ENCODE measurements around the gene IL3.

Gene IL3

GRCh38 chr5:132095424-132095972 is 35.0 kb downstream of the IL3 start:
- H3K4me3 ChIP-seq (ENCODE audit: low read depth, low read length), result no peak overlapping the region
- no peak for DNase-seq (ENCODE audit: low read depth, low spot score)
- in situ Hi-C loops (cut with HindIII; ENCODE audit: low sequenced_read_pairs), result no loop called here
- TF ChIP-seq, protein P1, sequence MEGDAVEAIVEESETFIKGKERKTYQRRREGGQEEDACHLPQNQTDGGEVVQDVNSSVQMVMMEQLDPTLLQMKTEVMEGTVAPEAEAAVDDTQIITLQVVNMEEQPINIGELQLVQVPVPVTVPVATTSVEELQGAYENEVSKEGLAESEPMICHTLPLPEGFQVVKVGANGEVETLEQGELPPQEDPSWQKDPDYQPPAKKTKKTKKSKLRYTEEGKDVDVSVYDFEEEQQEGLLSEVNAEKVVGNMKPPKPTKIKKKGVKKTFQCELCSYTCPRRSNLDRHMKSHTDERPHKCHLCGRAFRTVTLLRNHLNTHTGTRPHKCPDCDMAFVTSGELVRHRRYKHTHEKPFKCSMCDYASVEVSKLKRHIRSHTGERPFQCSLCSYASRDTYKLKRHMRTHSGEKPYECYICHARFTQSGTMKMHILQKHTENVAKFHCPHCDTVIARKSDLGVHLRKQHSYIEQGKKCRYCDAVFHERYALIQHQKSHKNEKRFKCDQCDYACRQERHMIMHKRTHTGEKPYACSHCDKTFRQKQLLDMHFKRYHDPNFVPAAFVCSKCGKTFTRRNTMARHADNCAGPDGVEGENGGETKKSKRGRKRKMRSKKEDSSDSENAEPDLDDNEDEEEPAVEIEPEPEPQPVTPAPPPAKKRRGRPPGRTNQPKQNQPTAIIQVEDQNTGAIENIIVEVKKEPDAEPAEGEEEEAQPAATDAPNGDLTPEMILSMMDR (IDR thresholded peaks at IDR 0.05; ENCODE audit: low read depth, low read length), result no peak

DNA sequence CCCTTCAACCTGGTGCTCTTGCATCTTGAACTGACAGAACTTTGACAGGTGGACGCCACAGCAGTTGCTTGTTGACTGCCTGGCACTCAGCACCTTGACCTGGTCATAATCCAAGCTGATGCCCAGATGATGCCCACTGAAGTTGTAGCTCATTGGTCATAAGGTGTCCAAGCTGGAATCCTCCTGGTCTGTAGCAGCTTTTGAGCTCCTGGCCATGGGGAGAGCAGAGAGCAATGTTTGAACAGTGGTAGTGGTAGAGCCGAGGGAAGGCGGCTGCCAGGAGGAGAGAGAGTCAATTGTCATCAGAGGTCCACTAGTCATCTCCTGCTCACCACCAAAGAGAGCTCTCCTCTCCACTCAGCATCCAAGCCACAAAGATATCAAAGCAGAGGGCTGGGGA is 36.4 kb downstream of the IL3 start:
- DNase-seq (ENCODE audit: low read depth, low spot score), result no peak
- H3K4me3 ChIP-seq (ENCODE audit: low read depth, low read length), result no peak overlapping the region
- TF ChIP-seq, protein P1 (IDR thresholded peaks at IDR 0.05; ENCODE audit: low read depth, low read length), result no peak
- in situ Hi-C loops (cut with HindIII; ENCODE audit: low sequenced_read_pairs), result no loop called here

DNA sequence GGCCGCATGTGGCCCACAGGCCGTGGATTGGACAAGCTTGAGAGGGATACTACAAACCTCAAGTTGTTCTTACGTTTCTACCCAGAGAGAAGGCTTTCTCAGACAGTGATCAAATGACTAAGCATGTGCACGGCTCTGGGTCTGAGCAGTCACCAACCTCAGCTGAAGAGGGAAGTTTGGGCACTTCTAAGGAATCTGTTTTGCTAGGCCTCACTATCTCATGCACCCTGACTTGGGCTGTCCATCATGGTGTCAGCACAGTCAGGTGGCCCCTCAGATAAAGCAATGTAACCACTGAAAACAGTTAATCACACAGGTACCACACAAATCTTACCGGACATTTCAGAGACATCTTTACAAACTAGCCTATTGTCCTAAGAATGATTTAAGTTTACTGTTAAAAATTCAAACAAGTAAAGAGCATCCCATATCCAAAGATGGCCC is 37.7 kb downstream of the IL3 start:
- TF ChIP-seq, protein P1 (IDR thresholded peaks at IDR 0.05; ENCODE audit: low read depth, low read length), result no peak
- in situ Hi-C loops (cut with HindIII; ENCODE audit: low sequenced_read_pairs), result no loop called here
- no peak for DNase-seq (ENCODE audit: low read depth, low spot score)
- no peak overlapping the region for H3K4me3 ChIP-seq (ENCODE audit: low read depth, low read length)

DNA sequence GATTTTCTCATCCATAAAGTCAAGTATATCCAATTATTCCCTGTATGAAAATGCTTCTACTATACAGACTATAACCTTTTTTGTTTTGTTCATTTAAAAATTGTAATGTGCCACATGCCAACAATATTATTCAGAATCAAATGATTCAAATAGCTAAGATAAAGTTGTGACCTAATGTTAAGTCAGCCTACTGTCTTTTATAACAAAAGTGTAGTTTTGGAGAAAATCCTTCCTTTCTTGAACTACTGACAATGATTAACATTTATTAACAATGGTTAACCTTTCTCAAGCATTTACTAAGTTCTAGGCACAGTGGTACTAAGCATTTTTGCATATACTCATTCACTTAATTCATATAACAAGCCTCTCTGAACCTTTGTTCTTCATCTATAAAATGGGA is 38.2 kb downstream of the IL3 start:
- no peak overlapping the region for H3K4me3 ChIP-seq (ENCODE audit: low read depth, low read length)
- TF ChIP-seq, protein P1 (IDR thresholded peaks at IDR 0.05; ENCODE audit: low read depth, low read length), result no peak
- in situ Hi-C loops (cut with HindIII; ENCODE audit: low sequenced_read_pairs), result no loop called here
- DNase-seq (ENCODE audit: low read depth, low spot score), result no peak

- in situ Hi-C loops (cut with HindIII; ENCODE audit: low sequenced_read_pairs), result no loop called here
- TF ChIP-seq, protein P1 (IDR thresholded peaks at IDR 0.05; ENCODE audit: low read depth, low read length), result no peak
- no peak for DNase-seq (ENCODE audit: low read depth, low spot score)
- H3K4me3 ChIP-seq (ENCODE audit: low read depth, low read length), result no peak overlapping the region
Measured at GRCh38 chr5:132099076-132099748, 38.8 kb downstream of the IL3 start.

DNA sequence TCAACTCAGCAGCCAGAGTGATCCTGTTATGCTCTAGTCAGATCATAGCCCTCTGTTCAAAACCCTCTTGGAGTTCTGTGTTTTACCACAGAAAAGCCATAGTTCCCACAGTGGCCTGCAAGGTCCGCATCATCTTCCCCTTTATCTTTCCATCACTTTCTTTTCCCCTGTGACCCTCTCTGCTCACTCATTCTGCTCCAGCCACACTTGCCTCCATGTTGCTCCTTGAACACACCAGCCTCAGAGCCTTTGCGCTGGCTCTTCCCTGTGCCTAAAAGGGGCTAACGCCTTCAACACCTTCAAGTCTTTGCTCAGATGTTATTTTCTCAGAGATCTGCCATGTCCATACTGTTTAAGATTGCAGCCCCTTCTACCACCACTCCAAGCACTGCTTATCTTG is 39.5 kb downstream of the IL3 start:
- in situ Hi-C loops (cut with HindIII; ENCODE audit: low sequenced_read_pairs), result no loop called here
- TF ChIP-seq, protein P1 (IDR thresholded peaks at IDR 0.05; ENCODE audit: low read depth, low read length), result no peak

More for the DNA sequence above, 39.5 kb downstream of the IL3 start:
- no peak for DNase-seq (ENCODE audit: low read depth, low spot score)
- H3K4me3 ChIP-seq (ENCODE audit: low read depth, low read length), result no peak overlapping the region

Measured in astrocyte of the spinal cord (primary cell).